CD1c-positive myeloid dendritic cell (primary cell): ENCODE measurements around the gene FN1.
A peak's percentile ranks its signal among the peaks of the same experiment; 100 is the strongest.

Experiments used
- DNase-seq: peaks from one replicate; pipeline ENCODE4 v3.0.0-alpha.2; 2016; ENCODE audit errors: extremely low spot score

FN1 gene

DNA sequence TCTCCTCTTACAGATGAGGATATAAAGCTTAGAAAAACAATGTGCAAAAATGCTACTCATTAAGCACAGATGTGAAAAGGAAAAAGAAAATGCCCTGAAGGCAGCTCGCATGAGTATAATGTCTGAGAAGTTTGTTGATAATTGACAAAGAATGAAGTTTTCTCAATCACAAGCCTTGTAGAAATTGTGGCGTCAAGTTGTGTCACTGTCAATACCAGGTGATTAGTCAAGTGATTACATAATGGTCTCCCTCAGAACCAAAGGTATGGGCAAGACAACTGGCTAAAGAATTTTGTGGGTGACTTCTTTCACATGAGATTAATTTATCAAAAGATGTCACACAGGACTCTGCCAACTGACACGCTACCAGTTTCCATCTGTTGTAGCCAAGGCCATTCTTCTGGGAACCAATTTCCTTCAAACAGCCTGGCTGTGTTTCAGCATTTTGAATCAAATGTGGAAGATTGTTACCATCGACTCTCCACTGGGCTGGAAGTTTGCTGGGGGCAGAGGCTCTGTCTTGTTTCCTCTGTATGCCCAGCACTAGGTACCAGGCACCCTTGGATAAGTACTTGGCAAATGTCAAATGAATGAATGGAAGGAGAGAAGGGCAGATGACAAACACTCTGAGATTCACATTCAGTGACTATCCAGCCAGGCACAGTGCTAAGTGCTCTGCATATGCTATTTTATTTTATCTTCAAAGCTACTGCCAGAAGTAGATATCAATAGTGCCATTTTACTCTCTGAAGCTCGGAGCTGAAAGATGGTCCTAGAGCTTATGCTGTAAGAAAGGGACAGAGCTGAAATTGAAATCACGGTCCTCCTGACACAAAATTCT, 5.9 kb upstream of the FN1 start:
- DNase-seq = no peak

DNA sequence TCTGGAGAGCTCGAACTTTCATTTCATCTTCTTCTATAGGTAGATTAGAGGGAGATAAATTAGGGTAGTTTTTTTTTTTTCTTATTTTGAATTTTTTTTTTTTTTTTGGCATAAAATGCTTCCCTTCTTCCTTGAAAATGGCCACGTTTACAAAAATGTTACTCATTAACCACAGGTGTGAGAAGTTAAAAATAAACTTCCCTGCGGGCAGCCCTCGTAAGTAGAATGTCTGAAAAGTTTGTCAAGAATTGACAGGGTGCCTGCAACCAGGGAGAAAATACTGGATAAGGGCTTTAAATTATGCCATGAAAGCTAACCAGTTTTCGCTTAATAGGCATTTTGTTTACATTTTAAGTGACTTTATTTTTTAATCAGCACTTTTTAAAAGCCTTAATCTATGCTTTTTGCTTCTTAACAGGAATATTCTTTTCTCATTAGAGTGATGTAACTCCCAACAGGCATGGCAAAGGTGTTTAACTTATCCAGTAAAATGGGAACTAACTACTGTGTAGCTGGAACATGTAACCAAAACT, 4.2 kb upstream of the FN1 start:
- DNase-seq = no peak

DNA sequence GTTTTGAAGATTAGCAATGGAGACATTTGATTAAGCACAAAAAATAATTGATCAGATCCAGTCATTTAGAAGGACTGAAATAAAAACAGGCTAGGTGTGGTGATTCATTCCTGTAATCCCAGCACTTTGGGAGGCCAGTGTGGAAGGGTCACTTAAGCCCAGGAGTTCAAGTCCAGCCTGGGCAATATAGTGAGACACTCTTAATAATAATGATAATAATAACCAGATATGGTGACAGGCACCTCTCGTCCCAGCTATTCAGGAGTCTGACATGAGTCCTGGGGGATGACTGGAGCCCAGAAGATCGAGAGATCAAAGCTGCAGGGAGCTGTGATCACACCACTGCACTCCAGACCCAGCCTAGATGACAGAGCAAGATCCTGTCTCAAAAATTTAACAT, 3.5 kb upstream of the FN1 start:
- no peak for DNase-seq

DNA sequence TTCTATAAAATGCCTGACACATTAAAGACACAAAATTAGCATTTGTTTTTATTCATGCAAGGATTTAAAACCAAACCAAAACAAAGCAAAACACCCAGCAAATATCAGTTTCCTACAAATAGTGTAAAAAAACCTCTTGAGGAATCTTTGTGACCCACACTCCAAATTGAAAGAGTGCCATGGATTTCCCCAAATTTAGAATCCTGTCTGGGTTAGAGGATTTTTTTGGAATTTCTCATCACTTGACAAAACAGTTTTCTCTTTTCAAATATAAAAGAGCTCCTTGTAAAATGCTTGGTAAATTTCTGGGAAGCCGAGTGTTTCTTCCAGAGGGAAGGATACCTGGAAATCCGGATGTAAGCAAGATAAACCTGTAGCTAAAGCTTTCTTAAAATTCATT, 1.7 kb upstream of the FN1 start:
- DNase-seq = no peak

DNA sequence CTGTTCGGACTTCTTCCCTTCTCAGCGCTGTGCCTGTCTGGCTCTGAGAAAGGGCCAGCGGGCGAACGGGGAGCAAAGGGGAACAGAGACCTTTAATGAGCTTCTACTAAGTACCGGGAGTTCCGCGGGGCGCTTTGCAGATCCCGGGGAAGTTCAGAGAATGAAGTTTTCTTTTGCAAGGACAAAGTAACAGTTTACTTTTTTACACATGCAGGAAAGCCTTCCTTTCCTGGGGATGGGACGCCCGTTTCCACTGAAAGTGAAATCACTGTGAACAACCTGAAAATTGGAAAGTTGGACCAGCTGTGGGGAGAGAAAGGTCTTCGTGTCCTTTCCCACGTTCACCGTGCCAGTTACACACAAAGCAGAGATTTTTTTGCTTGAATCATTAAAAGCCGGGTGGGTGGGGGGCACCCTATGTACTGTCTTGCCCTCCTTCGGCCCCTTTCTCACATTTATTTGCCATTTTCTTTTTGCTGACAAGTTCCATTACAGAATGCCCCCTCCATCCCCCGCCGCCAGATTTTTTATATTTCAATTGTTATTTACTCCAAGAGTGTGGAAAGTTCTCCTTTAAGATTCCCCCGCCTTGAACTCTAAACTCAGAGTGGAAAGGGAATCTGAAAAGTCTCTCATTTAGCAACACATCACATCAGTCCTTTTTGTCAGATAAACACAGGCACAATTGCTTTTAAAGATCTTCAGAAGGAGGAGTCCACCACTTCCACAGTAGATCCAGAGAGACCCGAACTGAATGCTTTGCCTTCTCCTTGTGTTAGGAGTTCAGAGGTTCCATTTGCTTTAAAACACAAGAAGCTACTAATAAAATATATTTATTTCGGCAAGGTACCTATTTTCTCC, 1.1 kb upstream of the FN1 start:
- DNase-seq = peak; percentile 60

DNA sequence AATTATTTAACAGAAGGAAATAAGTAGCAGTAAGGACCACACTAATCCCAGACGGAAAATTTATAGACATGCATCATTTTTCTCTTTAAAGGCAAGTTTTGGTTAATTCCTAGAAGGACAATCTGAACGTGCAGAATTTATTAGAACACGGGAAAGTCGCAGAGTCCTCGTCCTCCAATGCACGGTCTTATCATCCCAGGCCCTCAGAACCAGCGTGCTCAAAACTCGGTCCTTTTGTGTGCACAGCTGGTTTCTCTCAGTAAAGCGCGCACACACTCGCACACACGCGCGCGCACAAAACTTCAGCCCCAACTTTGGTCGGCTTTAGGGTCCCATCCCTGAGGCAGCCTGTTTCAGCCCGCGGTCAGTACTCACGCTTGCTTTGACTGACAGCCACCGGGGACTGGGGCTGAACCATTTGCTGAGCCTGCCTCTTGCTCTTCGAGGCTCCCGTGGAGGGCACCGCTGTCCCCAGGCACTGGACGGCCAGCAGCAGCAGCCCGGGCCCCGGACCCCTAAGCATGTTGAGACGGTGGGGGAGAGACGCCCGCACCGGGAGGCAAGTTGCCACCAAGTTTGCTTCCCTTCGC, 493 bp downstream of the FN1 start:
- no peak for DNase-seq

DNA sequence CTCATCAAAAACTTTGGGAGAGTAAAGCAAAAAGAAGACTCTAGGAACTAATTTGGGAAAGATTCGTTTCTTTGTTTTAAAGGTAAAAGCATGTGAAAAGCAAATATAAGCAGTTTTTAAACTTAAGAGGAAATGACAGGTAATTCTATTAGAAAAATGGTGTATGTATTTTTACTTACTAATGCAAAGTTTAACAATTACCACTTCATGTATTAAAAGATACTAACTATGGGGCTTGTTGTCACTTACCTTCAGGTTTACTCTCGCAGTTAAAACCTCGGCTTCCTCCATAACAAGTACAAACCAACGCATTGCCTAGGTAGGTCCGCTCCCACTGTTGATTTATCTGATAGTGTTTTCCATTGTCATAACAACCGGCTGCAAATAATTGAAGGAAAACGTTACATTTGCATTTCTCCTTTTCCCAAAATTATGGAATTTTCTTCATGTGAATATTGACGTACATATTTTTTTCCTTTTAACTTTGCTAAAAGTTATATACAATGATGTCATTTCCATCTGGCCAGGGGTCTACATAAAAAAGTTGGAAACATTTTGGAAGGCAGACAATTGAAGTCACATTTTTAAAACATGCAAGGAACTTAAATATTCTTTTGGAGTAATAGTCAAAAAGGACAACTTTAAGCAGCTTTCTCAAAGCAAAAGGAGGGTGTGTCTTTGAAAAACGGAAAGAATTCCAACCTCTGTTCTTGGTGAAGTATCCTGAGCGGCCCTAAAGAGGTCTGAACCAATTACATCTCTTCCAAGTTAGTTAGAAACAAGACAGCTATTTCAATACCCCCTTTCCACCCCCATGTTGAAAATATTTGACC, 1.2 kb downstream of the FN1 start:
- no peak for DNase-seq

DNA sequence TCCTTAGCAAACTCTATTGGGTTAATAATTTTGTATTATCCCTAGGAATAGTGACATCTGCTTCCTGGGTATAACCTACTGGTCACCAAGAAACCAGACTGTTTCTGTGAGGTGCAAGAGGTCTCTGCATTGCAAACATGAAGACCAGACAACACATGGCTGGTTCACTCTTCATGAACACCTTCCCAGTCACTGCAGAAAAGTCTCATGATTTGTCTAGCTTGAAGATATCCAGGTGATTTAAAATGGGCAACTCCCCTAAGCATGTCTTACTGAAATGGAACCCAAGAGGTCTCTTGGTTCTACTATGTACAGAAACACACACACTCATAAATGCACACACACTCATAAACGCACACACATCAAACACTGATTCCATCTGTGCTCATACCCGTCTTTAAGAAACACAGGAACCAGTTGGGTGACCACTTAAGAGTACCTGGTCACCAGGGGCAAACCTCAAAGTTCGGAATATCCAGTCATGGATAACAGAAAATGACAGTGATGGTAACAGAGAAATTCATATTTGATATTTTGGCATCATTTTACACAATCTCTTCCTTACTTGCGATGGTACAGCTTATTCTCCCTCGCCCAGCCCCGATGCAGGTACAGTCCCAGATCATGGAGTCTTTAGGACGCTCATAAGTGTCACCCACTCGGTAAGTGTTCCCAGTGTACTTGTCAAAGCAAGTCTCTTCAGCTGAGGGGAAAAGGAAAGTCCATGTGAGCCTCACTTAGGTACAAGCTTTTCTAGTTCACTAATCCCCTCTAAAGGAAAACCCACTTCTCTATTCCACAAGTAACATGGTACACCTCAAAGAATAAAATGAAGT, 2.9 kb downstream of the FN1 start:
- no peak for DNase-seq

DNA sequence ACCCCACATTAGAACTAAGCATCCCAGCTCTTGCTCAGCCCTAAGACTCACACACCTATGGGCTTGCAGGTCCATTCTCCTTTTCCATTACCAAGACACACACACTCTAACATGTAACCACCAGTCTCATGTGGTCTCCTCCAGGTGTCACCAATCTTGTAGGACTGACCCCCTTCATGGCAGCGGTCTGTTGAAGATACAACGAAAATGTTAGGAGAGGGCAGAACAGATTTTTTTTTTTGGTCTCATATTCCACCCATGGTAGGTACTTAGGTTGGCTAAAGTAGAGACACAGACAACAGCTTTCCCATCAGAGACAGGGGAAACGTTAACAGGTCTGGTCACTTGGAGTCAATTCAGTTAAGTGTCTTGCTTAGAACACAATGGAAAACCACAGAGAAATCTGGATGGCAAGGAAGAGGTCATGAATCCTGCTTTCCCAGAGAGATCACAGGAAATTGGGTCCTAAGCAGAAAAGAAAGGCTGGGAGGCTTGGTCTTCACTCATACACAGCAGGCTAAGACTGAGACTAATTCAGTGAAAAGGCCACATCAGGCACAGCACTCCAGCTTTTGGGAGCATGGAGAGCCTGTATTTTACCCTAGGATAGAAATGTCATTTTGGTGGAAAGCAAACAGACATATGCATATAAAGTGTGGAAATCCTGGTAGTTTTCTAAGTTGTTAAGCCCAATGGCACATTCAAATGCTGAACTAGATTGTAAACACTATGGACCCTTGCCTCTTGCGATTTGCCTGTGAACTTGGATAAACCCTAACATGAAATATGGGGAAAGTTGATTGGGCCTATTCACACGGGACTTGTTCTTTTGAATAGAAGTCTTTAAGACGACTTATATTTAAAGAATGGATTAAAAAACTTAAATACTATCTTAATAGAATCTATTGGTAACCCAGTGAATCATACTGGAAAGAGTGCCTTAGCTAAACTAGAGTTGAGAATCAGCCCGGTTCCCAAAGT, 3.8 kb downstream of the FN1 start:
- no peak for DNase-seq

DNA sequence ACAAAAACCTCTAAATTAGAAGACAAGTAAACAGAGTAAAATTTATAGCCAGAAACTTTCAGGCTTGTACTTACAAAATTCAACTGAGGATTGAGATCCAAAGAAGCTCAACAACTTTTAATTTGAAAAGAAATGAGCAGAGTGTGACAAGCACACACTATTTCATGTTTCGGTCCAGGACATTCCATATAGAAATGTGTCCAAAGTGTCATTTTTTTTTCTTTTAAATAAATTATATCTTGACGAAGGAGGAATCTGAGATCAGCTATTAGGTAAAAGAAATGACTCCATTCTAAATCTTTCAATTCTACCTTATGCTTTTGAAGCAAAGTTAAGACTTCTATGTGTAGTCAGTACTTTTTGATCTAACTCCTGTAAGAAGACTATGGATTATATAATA, 4.6 kb downstream of the FN1 start:
- no peak for DNase-seq

DNA sequence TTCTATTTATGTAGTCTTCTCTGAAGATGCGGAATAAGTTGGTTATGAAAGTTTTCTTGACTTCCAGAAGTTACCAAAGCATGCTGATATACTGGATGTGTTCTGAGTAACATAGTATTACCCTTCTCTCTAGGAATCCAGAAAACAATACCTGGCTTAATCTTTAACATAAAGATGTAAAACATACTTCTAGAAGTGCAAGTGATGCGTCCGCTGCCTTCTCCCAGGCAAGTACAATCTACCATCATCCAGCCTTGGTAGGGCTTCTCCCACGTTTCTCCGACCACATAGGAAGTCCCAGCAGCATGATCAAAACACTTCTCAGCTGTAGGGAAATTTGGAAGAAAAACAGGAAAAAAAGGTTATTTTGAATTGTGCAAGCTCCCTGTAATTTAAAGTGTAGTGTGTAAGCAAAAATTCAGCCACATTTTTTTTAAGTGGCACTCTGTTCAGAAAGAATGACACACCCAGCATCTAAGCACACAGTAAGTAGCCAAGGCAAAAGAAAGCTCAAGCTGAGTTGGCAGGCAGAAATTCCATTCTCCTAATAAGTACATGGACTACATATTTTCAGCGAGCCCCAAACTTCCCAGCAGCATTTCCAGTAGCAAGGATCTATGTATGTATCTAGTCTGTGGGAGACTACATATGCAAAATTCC, 5.2 kb downstream of the FN1 start:
- DNase-seq = no peak

DNA sequence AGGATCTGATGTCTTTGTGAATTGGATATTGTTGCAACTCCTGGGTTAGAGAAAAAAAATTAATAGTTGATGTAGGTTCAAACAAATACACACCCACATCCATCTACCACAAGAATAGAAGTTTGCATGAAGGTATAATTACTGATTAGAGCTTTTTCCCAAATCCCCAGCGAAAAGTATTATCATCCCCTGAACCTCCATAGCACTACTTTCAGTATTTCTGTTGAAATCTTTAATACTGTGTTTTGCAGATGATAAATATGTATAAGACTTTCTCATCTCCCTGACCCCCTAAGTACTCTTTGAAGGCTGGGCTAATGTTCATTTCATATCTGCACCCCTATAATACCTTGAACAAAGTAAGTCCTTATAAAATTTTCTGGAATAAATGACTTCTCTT, 6.4 kb downstream of the FN1 start:
- no peak for DNase-seq

DNA sequence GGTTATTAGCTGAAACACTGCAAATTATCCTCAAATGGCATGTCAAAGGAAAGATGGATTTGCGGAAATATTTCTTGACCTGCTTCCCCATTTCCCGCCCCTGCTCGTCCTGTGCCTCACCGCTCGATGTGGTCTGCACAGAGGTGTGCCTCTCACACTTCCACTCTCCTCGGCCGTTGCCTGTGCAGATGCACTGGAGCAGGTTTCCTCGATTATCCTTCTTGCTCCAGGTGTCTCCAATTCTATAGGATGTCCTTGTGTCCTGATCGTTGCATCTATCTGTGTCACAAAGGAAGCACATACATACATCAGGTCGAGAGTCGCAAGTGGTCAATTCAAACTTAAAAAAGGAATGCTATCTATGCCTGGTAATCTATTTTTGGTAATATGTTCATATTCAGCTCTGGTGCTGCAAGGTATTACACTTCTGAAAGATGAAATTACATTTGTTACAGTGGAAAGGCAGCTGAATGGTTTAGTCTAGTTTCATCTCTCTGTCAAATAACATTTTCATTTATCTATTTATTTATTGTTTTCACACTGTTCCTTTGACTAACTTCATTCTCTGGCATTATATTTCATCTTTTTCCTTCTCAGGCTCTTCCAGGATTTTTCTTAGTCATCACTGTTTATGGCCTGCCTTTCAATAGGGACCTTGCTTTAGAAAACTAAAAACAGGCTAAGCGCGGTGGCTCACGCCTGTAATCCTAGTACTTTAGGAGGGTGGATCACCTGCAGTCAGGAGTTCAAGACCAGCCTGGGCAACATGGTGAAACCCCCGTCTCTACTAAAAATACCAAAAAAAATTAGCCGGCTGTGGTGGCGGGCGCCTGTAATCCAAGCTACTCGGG, 7.6 kb downstream of the FN1 start:
- no peak for DNase-seq

DNA sequence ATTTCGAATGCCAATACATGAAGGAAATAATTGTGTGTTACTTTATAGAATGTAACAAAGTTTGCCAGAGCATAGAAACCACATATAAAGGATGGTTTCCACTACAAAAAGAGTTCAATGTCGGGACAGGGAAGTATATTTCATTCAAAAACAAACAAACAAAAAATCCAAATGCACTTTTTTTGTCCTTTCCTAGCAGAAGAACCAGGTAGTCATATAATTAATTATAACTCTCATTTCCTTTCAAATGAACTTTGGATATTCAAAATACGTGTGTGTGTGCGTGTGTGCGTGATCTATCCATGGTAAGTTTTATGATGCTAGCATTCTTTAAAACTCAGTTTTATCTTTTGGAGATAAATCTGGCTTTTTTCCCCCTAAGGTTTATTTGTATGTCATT, 8.3 kb downstream of the FN1 start:
- no peak for DNase-seq

DNA sequence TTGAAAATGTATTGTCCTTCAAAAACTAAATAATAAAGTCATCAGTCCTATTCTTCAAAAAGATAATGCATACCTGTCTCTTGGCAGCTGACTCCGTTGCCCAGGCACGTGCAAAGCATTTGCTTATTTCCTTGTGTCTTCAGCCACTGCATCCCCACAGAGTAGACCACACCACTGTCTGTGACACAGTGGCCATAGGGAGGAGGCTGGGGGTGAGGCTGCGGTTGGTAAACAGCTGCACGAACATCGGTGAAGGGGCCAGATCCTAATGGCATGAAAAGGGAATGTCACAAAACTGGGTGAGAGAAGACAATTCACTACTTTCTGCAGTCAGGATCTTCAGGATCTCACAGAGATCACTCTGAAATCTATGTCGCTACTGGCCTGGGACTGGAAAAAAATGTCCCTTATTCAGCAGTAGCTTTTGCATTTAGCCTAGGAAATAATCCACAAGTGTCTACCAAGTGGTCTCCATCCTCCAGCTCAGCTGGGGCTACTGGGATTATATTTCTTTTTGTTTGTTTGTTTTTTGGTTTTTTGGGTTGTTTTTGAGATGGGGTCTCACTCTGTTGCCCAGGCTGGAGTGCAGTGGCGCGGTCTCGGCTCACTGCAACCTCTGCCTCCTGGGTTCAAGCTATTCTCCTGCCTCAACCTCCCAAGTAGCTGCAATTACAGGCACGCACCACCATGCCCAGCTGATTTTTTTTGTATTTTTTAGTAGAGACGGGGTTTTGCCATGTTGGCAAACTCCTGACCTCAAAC, 10.7 kb downstream of the FN1 start:
- DNase-seq = no peak

DNA sequence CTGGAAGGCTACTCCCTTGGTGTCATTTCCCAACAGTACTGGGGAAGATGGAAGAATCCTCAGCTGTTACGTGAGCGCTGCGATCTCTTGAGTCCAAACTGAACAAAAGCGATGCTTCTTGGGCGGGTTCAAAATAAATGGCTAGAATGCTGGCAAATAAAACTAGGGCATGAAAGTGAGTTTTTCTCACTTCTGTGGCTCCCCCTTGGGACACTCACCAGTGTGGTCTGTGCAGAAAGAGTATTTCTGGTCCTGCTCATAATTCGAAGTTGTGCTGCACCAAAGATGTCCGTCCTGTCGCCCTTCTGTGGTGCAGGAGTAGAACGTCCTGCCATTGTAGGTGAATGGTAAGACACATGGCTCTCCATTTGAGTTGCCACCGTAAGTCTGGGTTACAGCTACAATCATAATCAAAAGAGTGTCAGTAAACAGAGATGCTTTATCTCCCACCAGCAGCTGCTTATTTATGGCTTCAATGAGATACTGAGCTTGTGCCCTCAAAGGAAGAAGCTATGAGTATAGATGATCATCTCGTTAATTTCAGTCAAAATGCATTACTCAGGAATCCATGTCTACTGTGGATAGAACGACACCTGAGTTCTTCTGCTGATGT, 11.8 kb downstream of the FN1 start:
- DNase-seq = no peak

DNA sequence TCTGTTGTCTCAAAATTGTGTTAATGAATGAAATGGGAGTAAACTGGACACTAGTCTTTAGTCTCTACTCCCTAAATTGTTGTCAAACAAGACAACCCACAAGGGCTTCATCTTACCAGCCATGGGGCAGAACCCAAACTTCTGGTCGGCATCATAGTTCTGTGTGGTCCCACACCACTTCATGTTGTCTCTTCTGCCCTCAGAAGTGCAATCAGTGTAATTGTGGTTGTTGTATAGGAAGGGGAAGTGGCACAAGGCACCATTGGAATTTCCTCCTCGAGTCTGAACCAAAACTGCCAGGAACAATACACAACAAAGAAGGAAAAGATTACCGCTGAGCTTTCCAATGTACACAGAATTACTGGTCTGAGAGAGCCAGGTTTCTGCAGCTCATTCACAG, 12.6 kb downstream of the FN1 start:
- no peak for DNase-seq
